ENCODE data around the gene EPB42. TPM values are rescaled to one million over a fixed set of nuclear protein-coding genes. Genes with fewer than 3 reads are reported as not detected.
A peak's percentile ranks its signal among the peaks of the same experiment; 100 is the strongest.

Gene EPB42
- total RNA-seq, 1 experiment from 2014 or later: not detected

DNA sequence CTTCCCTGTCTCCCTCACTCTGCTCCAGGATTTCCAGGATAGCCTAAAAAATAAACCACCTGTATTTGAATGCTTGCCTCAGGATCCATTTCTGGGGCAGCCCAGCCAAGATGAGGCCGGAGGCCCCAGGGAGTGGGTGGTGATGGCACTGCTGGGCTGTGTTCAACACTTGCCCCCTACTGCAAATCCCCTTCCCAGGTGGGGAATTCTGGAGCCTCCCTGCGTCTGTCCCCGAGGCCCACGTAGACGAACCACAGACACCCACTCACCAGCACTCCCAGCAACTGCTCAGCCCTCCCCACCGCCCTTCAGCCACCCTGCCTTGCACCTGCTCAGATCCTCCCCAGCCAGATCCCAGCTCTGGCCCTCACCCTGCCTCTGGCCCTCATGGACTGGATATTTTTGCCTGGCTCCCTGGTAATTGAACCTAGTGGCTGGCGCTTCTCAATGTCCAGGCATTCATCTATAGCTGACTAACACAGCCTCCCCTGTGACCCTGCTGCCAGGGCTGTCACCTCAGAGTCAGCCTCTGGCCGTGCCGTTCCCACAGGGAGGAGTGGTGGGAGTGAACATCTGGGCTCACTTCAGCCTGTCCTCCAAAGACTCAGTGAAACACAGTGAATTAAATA is 17.1 kb upstream of the EPB42 start:
- no peaks in the 10 kb centered on the region for H3K9me2 ChIP-seq (replicated peaks; ENCODE audit: low read length)
- no peak overlapping the region for H3K27ac ChIP-seq (ENCODE audit: low read length)
- H3K79me2 ChIP-seq (ENCODE audit: low read length): no peaks in the 10 kb centered on the region
- H3K9ac ChIP-seq (ENCODE audit: low read length): no peak overlapping the region
- intact Hi-C loops (cut with micrococcal nuclease): no loop called here
- H3K36me3 ChIP-seq (ENCODE audit: low read depth, low read length): no peaks in the 10 kb centered on the region
- H3K9me3 ChIP-seq (ENCODE audit: low read length): no peaks in the 10 kb centered on the region
- H3K4me1 ChIP-seq (ENCODE audit: insufficient read depth, low read length): no peaks in the 10 kb centered on the region
- H3K4me2 ChIP-seq (ENCODE audit: low read length): no peak overlapping the region
- H3K27me3 ChIP-seq (ENCODE audit: low read length): peaks cover 2% of the 10 kb centered on the region; the same call in 1 of the 2 replicates
- no peaks in the 10 kb centered on the region for H3F3A ChIP-seq (ENCODE audit: low read length, unreplicated experiment)
- TF ChIP-seq EZH2 (IDR thresholded peaks at IDR 0.05; ENCODE audit: low read length, unreplicated experiment): no peak
- TF ChIP-seq, protein P1, sequence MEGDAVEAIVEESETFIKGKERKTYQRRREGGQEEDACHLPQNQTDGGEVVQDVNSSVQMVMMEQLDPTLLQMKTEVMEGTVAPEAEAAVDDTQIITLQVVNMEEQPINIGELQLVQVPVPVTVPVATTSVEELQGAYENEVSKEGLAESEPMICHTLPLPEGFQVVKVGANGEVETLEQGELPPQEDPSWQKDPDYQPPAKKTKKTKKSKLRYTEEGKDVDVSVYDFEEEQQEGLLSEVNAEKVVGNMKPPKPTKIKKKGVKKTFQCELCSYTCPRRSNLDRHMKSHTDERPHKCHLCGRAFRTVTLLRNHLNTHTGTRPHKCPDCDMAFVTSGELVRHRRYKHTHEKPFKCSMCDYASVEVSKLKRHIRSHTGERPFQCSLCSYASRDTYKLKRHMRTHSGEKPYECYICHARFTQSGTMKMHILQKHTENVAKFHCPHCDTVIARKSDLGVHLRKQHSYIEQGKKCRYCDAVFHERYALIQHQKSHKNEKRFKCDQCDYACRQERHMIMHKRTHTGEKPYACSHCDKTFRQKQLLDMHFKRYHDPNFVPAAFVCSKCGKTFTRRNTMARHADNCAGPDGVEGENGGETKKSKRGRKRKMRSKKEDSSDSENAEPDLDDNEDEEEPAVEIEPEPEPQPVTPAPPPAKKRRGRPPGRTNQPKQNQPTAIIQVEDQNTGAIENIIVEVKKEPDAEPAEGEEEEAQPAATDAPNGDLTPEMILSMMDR (conservative IDR thresholded peaks at IDR 0.05; ENCODE audit: low read depth, low read length): no peak
- ChIA-PET CTCF (no interaction called here), POLR2A (ENCODE audit: unreplicated experiment) (no interaction called here)
- no peak overlapping the region for H2AFZ ChIP-seq (ENCODE audit: low read length)
- no TSS peak for BruUV-seq (replicated peaks)
- no peaks in the 10 kb centered on the region for H4K20me1 ChIP-seq (ENCODE audit: low read length)
- DNase-seq (no peak), ATAC-seq (no peak)
- H3K4me3 ChIP-seq (ENCODE audit: low read length): no peak overlapping the region

DNA sequence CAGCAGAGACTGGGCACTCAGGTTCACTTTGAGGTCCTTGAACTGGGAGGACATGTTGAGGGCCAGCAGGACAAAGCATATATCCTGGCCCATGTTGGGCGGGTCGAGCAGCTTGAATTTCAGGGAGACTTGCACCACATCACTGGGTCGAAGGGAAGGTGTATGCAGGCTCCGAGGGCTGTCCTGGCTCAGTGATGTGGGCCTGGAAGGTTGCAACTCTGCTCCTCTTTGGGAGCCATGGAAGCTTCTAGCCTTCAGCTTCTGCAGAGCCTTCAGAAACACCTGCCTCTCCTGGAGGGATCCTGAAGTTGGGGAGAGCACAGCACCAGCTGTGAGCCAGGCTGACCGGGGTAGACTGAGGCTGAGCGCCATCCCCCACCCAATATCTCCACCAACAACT is 14.7 kb upstream of the EPB42 start:
- H4K20me1 ChIP-seq (ENCODE audit: low read length): no peaks in the 10 kb centered on the region
- no peak for DNase-seq
- POLR2A ChIA-PET (ENCODE audit: unreplicated experiment): interaction anchor here (0.5 kb wide), 1 partner anchor 909 kb away, joined by 6 read pairs; no protein-coding TSS in a partner anchor
- TF ChIP-seq EZH2phosphoT487 (IDR thresholded peaks at IDR 0.05; ENCODE audit: borderline replicate concordance, low read length): no peak
- TF ChIP-seq, protein P1 (conservative IDR thresholded peaks at IDR 0.05; ENCODE audit: low read depth, low read length): no peak
- no peak for TF ChIP-seq EZH2 (IDR thresholded peaks at IDR 0.05; ENCODE audit: low read length, unreplicated experiment)
- no peaks in the 10 kb centered on the region for H3F3A ChIP-seq (ENCODE audit: low read length, unreplicated experiment)
- intact Hi-C loops (cut with micrococcal nuclease): no loop called here
- no peak for ATAC-seq
- H3K4me2 ChIP-seq (ENCODE audit: low read length): no peak overlapping the region
- CTCF ChIA-PET: no interaction called here
- no peaks in the 10 kb centered on the region for H3K9me3 ChIP-seq (ENCODE audit: low read length)
- no peak overlapping the region for H3K27ac ChIP-seq (ENCODE audit: low read length)
- H3K36me3 ChIP-seq (ENCODE audit: low read depth, low read length): no peaks in the 10 kb centered on the region
- H3K9ac ChIP-seq (ENCODE audit: low read length): no peak overlapping the region
- no peak overlapping the region for H2AFZ ChIP-seq (ENCODE audit: low read length)
- no peak overlapping the region for H3K4me3 ChIP-seq (ENCODE audit: low read length)
- BruUV-seq (replicated peaks): no TSS peak
- no peaks in the 10 kb centered on the region for H3K4me1 ChIP-seq (ENCODE audit: insufficient read depth, low read length)
- H3K79me2 ChIP-seq (ENCODE audit: low read length): no peaks in the 10 kb centered on the region
- no peaks in the 10 kb centered on the region for H3K9me2 ChIP-seq (replicated peaks; ENCODE audit: low read length)
- peaks cover 6% of the 10 kb centered on the region; the same call in 1 of the 2 replicates for H3K27me3 ChIP-seq (ENCODE audit: low read length)

DNA sequence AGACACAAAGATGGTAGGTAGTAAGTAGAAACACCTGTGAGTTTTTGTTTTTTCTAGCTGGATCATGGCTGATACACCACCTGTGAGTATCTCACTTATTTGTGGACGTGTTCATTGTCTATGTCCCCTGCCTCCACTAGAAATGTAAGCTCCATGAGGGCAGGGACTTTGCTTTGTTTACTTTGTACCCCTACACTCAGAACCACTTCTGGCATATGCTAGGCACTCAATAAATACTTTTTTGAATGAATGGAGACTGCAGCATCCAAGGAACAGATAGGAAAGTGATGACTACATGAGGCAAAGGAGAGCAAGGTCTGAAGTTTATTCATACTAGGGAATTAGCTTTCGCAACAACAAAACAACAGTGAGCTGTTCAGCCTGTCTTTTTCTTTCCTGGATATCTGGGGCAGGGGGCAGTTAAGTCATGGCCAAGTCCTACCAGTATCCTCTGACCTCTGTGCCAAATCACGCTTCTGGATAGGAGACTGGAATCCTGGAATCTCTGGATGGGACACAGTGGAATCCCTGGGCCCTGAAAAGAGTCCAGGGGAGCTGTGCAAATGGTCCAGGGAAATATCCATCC is 11.6 kb upstream of the EPB42 start:
- intact Hi-C loops (cut with micrococcal nuclease): no loop called here
- Histone ChIP-seq H3K36me3 (ENCODE audit: low read depth, low read length) (no peaks in the 10 kb centered on the region), H3K27ac (ENCODE audit: low read length) (no peak overlapping the region), H2AFZ (ENCODE audit: low read length) (no peak overlapping the region), H3K9ac (ENCODE audit: low read length) (no peak overlapping the region), H3K27me3 (ENCODE audit: low read length) (peaks cover 6% of the 10 kb centered on the region; the same call in 1 of the 2 replicates), H3K4me2 (ENCODE audit: low read length) (no peak overlapping the region), H3K9me3 (ENCODE audit: low read length) (no peaks in the 10 kb centered on the region), H4K20me1 (ENCODE audit: low read length) (no peaks in the 10 kb centered on the region), H3K9me2 (replicated peaks; ENCODE audit: low read length) (no peaks in the 10 kb centered on the region), H3F3A (ENCODE audit: low read length, unreplicated experiment) (no peaks in the 10 kb centered on the region), H3K4me1 (ENCODE audit: insufficient read depth, low read length) (no peaks in the 10 kb centered on the region), H3K79me2 (ENCODE audit: low read length) (no peaks in the 10 kb centered on the region), H3K4me3 (ENCODE audit: low read length) (no peak overlapping the region)
- POLR2A ChIA-PET (ENCODE audit: unreplicated experiment): no interaction called here
- peak; percentile 22 for DNase-seq
- no TSS peak for BruUV-seq (replicated peaks)
- ATAC-seq: no peak
- CTCF ChIA-PET: no interaction called here
- no peak for TF ChIP-seq EZH2 (IDR thresholded peaks at IDR 0.05; ENCODE audit: low read length, unreplicated experiment)
- TF ChIP-seq, protein P1 (conservative IDR thresholded peaks at IDR 0.05; ENCODE audit: low read depth, low read length): no peak
- TF ChIP-seq EZH2phosphoT487 (IDR thresholded peaks at IDR 0.05; ENCODE audit: borderline replicate concordance, low read length): no peak

All from PC-3 (cell line).